Tongue (tissue), 2 donors: ENCODE measurements around the gene DHRS7C. TPM values are rescaled to one million over a fixed set of nuclear protein-coding genes. Genes with fewer than 3 reads are reported as not detected.
A peak's percentile ranks its signal among the peaks of the same experiment; 100 is the strongest.
"Not testable (repeated sequence)": the region's sequence is repeated elsewhere in the genome, so short reads cannot be mapped to it uniquely, and the experiment has no call there.

Experiments
- DNase-seq: peaks from one replicate; pipeline ENCODE4 v3.0.0-alpha.2; 2015
- total RNA-seq: library from RNA; depleted of rRNA; stranded (reverse); fragments of >200 nt; gene quantifications from one replicate; pipeline ENCODE4 v1.2.3, GENCODE V29; 2014

DHRS7C gene
- total RNA-seq, 1 donor from 2014 or later: 115 TPM

GRCh38 chr17:9810100-9810949 lies 18.9 kb upstream of the DHRS7C start:
- no peak for DNase-seq

DNA sequence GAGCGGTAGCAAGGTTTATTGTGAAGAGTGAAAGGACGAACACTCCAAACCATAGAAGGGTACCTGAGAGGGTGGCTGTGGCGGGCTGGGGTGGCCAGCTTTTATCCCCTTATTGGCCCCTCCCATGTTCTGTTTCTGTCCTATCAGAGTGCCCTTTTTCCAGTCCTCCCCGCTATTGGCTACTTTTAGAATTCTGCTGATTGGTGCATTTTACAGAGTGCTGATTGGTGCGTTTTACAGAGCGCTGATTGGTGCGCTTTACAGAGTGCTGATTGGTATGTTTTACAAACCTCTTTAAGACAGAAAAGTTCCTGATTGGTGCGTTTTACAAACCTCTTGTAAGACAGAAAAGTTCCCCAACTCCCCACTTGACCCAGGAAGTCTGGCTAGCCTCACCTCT lies 18.0 kb upstream of the DHRS7C start:
- no peak for DNase-seq

DNA sequence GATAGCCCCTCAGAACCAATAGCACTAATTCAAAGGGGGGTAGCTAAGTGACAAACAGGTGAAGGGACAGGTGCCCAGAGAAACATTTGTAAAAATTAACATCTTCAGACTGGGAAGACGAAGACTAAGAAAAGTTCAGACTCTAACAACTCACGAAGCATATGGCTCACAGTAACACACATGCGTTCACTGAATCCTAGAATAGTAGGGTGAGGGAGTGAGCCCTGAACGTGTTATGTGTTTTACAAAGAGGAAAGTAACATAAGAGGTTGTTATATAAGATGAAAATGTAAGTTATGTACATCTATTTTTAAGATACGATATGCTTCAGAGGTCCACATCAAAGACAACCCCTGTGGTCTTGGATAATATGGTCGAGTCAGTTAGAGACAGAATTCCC lies 15.3 kb upstream of the DHRS7C start:
- DNase-seq: no peak

GRCh38 chr17:9805769-9806168 lies 14.4 kb upstream of the DHRS7C start:
- no peak for DNase-seq

- DNase-seq: no peak
These were observed 11.3 kb upstream of the DHRS7C start for GRCh38 chr17:9802697-9803096.

GRCh38 chr17:9802294-9802693 lies 10.9 kb upstream of the DHRS7C start:
- DNase-seq: no peak

GRCh38 chr17:9801505-9801904 lies 10.1 kb upstream of the DHRS7C start:
- no peak for DNase-seq

- no peak for DNase-seq
These were observed 7.3 kb upstream of the DHRS7C start for GRCh38 chr17:9798724-9799123.

GRCh38 chr17:9798008-9798407 lies 6.6 kb upstream of the DHRS7C start:
- no peak for DNase-seq

DNA sequence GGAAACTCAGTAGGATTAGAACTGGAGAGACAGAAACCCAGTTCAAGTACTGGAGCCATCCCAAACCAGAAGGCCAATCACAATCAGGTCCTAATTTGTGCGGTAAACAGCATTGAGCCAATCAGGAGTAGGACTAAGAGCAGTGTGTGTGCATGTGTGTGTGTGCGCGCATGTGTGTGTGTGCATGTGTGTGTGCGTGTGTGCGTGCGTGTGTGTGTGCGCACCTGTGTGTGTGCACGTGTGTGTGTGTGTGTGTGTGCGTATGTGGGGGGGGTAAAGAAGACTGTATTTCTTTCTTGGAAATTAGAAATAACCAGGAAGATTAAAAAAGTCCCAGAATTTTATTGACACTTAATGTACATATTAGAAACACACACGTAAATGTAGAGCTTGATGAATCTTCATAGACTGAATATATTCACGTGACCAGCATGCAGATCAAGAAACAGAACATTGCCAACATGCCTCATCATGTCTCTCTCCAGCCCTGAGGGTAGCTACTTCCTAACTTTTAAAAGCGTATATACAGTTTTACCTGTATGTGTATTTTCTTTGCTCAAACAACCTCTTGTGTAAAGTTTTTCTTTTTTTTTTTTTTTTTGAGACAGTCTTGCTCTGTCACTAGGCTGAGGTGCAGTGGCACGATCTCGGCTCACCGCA lies 919 bp upstream of the DHRS7C start:
- DNase-seq: no peak

- no peak for DNase-seq
These were observed 1.1 kb downstream of the DHRS7C start for GRCh38 chr17:9790316-9790715.

- DNase-seq: peak; percentile 66
These were observed 2.8 kb downstream of the DHRS7C start for GRCh38 chr17:9788601-9789000.

DNA sequence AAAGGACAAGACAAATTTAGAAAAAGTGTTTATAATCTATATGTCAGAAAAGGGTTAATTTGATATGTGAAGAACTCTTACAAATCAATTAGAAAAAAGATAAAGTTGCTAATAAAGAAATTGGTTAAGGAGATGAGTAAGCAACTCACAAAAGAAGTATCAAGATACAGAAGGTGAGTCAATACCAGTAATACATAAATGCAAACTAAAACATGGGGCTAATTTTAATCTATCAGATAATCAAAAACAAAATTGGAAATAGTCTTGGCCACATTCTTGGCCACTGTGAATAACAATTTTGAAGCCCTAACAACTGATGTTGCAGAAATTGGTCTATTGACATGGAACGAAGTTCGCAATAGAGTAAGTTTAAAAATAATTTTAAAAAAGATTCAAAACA lies 6.8 kb downstream of the DHRS7C start:
- no peak for DNase-seq

DNA sequence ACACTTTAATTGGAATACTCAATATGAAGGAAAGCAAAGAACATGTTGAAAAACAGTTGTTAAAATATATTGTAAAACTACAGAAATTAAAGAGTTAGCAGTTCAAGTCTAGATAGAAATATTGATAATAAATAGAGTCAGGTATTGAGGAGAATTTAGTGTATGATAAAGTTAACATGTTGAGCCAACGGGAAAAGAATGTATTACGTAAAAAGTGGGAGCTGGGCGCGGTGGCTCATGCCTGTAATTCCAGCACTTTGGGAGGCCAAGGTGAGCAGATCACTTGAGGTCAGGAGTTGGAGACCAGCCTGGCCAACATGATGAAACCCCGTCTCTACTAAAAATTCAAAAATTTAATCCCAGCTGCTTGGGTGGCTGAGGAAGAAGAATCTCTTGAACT lies 7.9 kb downstream of the DHRS7C start:
- DNase-seq: not testable (repeated sequence)

- no peak for DNase-seq
These were observed 8.3 kb downstream of the DHRS7C start for GRCh38 chr17:9783050-9783449.

DNA sequence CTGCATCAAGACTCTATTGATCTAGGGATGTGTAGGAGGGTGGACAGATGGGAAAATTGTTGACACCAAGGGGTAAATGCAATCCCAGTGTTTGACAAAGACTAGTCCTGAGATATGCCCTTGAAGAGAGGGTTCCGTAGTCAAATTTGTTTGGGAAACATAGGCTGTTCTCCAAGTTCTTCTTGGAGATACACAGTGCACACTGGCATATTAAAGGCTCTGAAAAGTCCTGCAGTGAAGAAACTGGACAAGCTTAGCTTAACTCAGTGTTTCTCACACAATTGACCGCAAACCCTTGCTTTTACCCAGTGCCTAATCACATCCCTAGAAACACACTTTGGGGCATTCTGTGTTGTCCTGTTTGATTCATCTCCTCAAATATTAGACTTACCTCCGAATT lies 10.8 kb downstream of the DHRS7C start:
- no peak for DNase-seq

DNA sequence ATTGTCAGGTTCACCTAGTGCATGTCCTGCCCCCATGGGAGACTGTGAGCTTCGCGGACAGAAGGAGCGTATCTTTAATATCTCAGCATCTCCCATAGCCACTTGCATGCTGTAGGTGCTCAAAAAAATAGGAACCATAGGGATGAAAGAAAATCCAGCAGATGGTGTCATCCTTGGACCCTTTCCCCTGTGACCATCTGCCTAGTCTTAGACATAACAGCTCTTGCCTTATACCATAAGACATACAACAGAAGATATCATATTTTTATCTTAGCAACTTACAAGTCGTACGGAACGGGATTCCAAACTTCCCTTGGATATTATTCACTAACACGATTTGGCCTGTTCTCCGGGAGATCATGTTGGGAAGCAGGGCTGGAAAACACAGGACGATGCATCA lies 14.5 kb downstream of the DHRS7C start:
- no peak for DNase-seq

DNA sequence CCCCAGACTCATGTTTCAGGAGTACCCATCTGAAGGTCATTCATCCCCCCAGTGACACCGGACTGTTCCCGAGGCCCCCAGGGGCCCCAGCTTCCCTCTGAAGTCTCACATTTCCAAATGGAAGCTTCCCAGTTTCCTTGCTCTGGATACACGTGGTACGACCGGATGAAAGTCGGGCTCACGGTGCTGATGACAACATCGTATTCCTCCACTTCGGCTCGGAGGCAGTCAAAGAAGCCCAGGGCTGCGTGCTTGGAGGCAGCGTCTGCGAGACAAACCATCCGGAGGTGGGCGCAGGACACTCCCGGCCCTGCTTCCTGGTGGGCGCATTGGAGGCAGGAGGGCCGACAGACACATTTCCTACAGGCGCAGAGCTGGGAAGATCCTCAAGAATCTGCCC lies 18.7 kb downstream of the DHRS7C start:
- DNase-seq: no peak

DNA sequence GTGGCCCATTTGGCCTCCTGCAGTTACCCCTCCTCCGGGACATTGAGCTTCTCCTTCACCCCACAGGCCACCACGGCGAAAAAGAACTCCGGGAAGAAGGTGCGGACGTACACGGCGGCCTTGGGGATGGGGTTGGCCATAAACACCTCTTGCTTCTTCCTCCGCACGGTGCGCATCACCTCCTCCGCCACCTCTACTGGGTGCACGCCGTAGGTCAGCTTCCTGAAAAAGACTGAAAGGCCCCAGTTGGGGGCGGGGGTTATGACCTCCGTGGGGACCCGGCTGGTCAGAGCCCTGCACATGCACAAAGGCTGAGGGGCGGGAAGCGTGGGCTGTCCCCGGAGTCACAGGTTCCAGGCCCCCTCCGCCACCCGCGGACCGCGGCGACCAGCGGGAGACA lies 19.9 kb downstream of the DHRS7C start:
- DNase-seq: no peak

DNA sequence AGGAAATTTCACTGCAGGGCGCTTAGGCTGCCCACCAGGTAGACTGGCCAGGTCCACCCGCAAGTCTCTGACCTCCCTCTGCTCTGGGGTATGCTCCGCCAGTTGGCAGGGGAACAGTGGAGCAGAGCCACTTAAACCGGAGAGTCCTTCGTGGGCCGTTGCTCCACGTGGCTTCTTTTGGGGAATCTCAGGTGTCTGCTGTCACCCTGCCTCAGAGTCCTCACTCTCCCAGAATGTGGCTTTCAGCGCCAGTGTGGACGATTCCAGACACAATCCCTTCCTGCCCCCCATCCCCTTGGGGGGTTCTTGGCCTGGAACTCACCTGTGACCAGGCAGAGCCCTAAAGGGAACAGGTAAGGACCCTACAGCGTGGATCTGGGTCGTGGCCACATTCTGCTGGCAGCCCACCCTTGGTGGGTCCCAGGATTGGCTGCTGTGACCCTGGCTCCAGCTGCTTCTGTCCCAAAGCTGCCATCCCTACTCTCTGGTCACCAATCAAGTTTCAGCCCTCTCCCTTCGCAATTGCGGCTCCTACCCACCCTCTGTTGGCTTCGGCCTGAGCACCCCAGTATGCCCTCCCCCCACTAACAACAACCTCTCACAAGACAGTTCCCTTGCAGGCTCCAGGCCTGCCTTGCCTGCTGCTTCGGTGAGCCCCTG lies 22.2 kb downstream of the DHRS7C start:
- DNase-seq: no peak

DNA sequence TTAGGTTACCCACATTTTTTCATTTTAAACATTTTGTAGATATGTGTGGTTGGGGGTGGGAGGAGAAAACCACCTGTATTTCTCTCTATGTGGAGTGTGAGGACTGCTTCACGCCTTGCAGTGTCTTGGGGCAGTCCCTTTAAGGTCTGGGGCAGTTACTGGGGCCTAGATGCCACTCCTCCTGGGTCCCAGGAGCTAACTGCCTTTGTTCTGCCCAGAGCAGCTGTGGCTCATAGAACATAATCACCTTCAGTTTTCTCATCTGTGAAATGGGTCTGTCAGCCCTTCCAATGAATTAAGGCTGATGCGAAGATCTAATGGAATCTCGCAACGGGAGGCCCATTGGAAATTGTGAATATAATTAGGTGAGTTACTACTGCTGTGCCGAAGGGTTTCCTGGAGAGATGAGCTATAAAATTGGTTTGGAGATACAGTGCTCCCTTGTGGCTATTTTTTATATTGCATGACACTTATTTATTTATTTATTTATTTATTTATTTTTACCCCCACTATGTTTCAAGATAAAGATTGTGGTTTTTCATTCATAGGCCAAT lies 22.9 kb downstream of the DHRS7C start:
- peak; percentile 66 for DNase-seq

DNA sequence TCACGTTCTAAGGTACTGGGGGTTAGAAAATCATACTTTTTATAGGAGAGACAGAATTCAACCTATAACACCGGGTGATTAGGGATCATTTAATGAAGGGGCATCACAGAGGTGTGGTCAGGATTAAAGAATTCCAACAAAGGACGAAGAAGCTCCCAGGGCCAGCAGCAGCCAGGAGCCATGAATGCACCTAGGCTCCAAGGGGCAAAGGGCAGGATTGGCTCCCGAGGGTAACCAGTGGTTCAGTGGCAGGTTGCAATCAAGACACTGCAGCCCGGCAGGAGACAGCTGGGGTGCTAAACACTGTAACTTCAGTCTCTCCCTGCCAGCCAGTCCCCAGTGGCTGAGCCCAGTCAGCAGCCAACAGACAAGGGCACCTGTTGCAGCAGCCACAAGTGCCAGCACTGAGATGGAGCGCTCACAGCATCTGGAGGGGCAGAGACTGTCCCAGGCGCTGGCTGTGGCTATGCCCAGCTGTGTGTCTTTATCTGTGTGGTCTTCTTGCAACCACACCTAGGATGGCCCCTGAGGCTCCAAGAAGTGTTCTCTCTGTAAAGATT lies 23.9 kb downstream of the DHRS7C start:
- DNase-seq: peak; percentile 77

DNA sequence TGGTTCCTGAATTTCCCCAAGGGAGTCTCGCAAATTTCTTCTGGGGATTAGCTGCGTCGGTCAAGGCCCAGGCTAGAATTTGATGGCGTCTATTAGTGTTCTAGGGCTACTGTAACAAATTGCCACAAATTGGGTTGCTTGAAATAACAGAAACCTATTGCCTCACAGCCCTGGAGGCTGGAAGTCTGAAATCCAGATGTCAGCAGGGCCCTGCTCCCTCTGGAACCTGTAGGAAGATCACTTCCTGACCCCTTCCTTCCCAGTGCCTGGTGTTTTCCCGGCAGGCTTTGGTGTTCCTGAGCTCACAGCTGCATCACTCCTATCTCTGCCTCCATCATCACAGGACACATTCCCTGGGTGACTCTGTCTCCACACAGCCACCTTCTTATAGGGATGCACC lies 24.4 kb downstream of the DHRS7C start:
- DNase-seq: no peak
